ENCODE results near the gene SSBP2. TPM values are rescaled to one million over a fixed set of nuclear protein-coding genes. Genes with fewer than 3 reads are reported as not detected.

The SSBP2 gene
- total RNA-seq, 4 donors from 2014 or later, result 38.6 to 58.5 (median 51.8) TPM

DNA sequence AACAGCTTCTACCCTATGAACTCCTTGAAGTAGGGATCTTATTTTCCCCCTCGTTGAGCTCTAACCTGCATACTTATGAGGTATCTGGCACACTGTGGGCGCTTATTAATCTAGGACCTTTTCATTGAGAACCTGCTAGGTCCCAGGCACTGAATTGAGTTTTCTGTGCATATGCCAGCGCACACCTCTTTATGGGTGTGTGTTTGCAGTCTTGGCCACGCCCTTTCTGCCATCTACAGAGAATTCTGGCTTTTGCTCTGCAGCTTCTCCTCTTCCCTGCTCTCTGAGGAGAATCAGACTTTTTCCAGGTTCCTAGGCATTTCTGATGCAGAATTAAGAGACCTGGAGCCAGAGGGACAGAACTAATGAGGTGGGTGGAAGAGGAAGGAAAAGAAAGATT, 25.4 kb upstream of the SSBP2 start:
- Histone ChIP-seq H3K27ac (no peak overlapping the region), H3K4me1 (peaks cover 17 to 20% of the 10 kb centered on the region in 2 donors), H3K27me3 (no peaks in the 10 kb centered on the region), H3K36me3 (no peaks in the 10 kb centered on the region), H3K9me3 (no peaks in the 10 kb centered on the region), H3K4me3 (replicated peaks in 1 of 3) (no peak overlapping the region)
- 91% methylated on average over 4 of the region's 4 CpGs for WGBS, 2 donors
- no peak for TF ChIP-seq POLR2A (IDR thresholded peaks at IDR 0.05)
- TF ChIP-seq, protein P1, sequence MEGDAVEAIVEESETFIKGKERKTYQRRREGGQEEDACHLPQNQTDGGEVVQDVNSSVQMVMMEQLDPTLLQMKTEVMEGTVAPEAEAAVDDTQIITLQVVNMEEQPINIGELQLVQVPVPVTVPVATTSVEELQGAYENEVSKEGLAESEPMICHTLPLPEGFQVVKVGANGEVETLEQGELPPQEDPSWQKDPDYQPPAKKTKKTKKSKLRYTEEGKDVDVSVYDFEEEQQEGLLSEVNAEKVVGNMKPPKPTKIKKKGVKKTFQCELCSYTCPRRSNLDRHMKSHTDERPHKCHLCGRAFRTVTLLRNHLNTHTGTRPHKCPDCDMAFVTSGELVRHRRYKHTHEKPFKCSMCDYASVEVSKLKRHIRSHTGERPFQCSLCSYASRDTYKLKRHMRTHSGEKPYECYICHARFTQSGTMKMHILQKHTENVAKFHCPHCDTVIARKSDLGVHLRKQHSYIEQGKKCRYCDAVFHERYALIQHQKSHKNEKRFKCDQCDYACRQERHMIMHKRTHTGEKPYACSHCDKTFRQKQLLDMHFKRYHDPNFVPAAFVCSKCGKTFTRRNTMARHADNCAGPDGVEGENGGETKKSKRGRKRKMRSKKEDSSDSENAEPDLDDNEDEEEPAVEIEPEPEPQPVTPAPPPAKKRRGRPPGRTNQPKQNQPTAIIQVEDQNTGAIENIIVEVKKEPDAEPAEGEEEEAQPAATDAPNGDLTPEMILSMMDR (IDR thresholded peaks at IDR 0.05), result no peak
- no peak for DNase-seq
- intact Hi-C loops (cut with DNase I), result no loop called here

DNA sequence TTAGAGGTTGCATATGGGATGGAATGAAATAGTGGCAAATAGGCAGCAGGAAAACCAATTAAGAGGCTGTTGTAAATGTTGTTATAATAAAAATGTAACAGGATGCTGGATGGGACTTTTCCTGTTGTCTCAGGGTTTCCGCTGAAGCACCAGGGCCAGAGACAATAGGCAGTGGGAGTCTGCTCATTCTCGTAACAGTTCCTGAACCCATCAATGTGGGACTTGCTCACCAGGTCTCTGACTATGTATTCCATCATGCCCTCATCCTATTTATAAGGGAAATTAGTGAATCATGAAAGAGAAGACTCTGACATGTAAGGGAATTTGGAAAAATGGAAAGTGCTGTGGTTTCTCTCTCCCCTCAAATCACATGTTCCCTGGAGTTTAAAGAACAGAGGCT, 23.5 kb upstream of the SSBP2 start:
- peaks cover 12% of the 10 kb centered on the region in 2 donors for H3K4me1 ChIP-seq
- peak overlapping the region; percentile 16 to 43 (median 42) for H3K27ac ChIP-seq
- H3K4me3 ChIP-seq (replicated peaks in 1 of 3), result no peak overlapping the region
- no peaks in the 10 kb centered on the region for H3K36me3 ChIP-seq
- no peaks in the 10 kb centered on the region for H3K9me3 ChIP-seq
- no peak for TF ChIP-seq POLR2A (IDR thresholded peaks at IDR 0.05)
- no peaks in the 10 kb centered on the region for H3K27me3 ChIP-seq
- 70 to 86% methylated on average over 2 of the region's 2 CpGs for WGBS, 2 donors
- intact Hi-C loops (cut with DNase I), result no loop called here
- no peak for DNase-seq

DNA sequence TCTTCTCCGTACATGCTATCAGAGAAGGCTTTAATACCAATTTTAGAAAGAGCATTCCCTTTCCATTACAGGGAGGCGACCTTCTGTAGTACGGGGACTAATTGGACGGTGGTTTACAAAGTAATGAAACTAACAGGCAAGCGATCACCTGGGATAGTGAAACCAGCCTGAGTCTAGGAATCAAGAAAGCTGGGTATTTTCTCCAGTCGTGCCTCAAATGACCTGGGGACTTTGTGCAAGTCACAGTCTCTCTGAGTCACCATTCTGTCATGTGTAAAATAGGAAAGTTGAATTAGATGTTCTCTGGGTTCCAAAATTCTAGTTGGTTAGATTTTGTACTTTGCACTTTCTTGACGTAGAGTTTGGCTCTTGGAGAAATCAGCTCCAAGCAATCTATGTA, 22.7 kb upstream of the SSBP2 start:
- Histone ChIP-seq H3K27me3 (no peaks in the 10 kb centered on the region), H3K36me3 (no peaks in the 10 kb centered on the region), H3K9me3 (no peaks in the 10 kb centered on the region), H3K27ac (peak overlapping the region; percentile 4 to 39 (median 27)), H3K4me1 (peaks cover 5 to 7% of the 10 kb centered on the region in 2 donors), H3K4me3 (replicated peaks in 1 of 3) (no peak overlapping the region)
- no peak for DNase-seq
- TF ChIP-seq, protein P1 (IDR thresholded peaks at IDR 0.05), result no peak
- TF ChIP-seq POLR2A (IDR thresholded peaks at IDR 0.05), result no peak
- intact Hi-C loops (cut with DNase I), result no loop called here
- WGBS, 2 donors, result 80 to 82% methylated on average over 7 of the region's 7 CpGs

DNA sequence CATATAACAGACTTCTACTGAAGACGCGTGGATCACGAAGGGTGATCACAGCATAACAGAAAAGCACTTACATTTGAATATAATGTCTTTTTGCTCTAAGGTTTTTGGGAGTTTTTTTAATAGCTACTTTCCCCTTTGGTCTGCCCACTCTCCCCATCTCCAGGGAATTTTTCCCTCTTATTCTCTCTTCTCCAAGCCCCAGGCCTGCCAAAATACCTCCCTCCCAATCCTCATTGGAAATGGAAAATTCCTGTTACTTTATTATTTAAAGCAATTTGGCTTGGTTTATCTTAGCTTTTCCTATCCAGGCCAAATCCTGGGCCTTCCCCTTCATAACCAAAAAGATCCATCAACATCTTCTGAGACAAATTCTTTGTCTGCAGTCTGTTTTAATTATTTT, 22.3 kb upstream of the SSBP2 start:
- Histone ChIP-seq H3K9me3 (no peaks in the 10 kb centered on the region), H3K36me3 (no peaks in the 10 kb centered on the region), H3K27ac (peak overlapping the region; percentile 4 to 39 (median 27)), H3K4me3 (replicated peaks in 1 of 3) (no peak overlapping the region), H3K27me3 (no peaks in the 10 kb centered on the region), H3K4me1 (peaks cover 1 to 3% of the 10 kb centered on the region in 2 donors)
- DNase-seq, result no peak
- intact Hi-C loops (cut with DNase I), result no loop called here
- 85 to 92% methylated on average over 3 of the region's 3 CpGs for WGBS, 2 donors
- TF ChIP-seq, protein P1 (IDR thresholded peaks at IDR 0.05), result no peak
- TF ChIP-seq POLR2A (IDR thresholded peaks at IDR 0.05), result no peak

DNA sequence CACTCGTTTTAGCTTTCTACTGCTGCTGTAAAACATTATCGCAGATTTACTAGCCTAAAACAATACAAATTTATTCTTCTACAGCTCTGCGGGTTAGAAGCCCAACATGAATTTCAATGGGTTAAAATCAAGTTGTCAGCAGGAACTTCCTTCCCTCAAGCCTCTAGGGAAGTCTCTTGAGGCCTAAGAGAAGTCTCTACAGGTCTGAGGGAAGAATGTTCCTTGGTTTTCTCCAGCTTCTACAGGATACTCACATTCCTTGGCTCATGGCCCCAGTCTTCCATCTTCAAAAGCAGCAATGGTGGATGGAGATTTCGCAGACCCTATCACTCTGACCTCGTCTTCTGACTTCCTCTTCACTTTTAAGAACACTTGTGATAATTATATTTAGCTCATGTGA, 21.6 kb upstream of the SSBP2 start:
- WGBS, 2 donors, result 92 to 96% methylated on average over 5 of the region's 5 CpGs
- Histone ChIP-seq H3K27ac (no peak overlapping the region), H3K9me3 (no peaks in the 10 kb centered on the region), H3K36me3 (no peaks in the 10 kb centered on the region), H3K4me1 (no peaks in the 10 kb centered on the region), H3K27me3 (no peaks in the 10 kb centered on the region), H3K4me3 (replicated peaks in 1 of 3) (no peak overlapping the region)
- TF ChIP-seq, protein P1 (IDR thresholded peaks at IDR 0.05), result no peak
- TF ChIP-seq POLR2A (IDR thresholded peaks at IDR 0.05), result no peak
- no peak for DNase-seq
- intact Hi-C loops (cut with DNase I), result no loop called here

Measured in thyroid gland (tissue), 4 donors.